ENCODE results near the gene CD83. TPM values are rescaled to one million over a fixed set of nuclear protein-coding genes. Genes with fewer than 3 reads are reported as not detected.
A peak's percentile ranks its signal among the peaks of the same experiment; 100 is the strongest.

CD83 gene
- total RNA-seq, 1 experiment from 2014 or later = 2.9 TPM

DNA sequence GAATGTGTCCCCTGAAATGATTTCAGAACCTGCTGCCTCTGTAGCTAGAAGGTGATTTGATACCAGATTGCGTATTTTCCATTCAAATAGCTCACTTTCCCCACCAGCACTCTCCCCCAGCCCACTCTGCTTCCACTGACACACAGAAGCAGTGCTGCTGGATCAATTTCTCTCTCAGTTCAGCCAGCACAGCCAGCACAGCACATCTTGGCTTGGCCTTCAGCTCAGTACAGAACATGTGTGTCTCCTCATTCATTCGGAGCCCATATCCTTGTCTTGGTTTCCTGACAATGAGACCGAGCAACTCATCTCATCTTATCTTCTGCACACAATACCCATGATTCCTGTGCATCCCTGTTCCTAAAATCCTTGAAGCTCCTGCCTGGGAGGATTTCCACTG lies 33.8 kb upstream of the CD83 start:
- Histone ChIP-seq H3K4me3 (ENCODE audit: insufficient read depth, low read depth, low read length) (no peak overlapping the region), H3K36me3 (replicated peaks; ENCODE audit: control insufficient read depth, insufficient read depth, low read length) (no peaks in the 10 kb centered on the region), H3K27me3 (ENCODE audit: control insufficient read depth, insufficient read depth, low read length) (no peaks in the 10 kb centered on the region)
- no peak for DNase-seq

GRCh38 chr6:14084388-14084787 lies 33.2 kb upstream of the CD83 start:
- Histone ChIP-seq H3K27me3 (ENCODE audit: control insufficient read depth, insufficient read depth, low read length) (no peaks in the 10 kb centered on the region), H3K4me3 (ENCODE audit: insufficient read depth, low read depth, low read length) (no peak overlapping the region), H3K36me3 (replicated peaks; ENCODE audit: control insufficient read depth, insufficient read depth, low read length) (no peaks in the 10 kb centered on the region)
- no peak for DNase-seq

DNA sequence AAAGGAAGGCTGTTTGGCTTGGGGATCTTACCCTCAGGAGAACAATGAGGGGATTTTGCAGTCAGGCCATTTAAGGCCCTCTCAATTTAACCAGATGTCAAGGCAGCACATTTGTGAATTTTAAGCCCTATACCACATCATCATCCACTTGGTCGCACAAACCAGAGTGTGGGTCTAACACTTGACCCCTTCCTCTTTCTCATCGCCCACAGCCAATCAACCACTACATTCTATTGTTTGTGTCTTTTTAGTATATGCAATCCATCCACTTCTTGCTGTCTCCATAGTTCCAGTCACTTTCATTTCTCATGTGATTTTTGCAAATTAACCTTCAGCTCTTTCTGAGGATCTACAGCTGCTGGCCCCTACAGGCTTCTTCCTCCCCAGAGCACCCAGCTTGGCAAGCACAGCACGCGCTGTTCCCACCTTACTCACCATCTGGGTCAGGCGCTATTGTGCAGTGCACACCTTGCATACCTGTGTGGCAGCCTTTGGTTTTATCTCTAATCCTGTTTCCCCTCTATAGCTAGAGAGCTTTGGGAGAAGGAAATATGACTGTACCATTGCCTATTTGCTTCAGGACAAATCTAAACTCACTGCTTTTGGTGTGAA lies 32.3 kb upstream of the CD83 start:
- Histone ChIP-seq H3K36me3 (replicated peaks; ENCODE audit: control insufficient read depth, insufficient read depth, low read length) (no peaks in the 10 kb centered on the region), H3K27me3 (ENCODE audit: control insufficient read depth, insufficient read depth, low read length) (no peaks in the 10 kb centered on the region), H3K4me3 (ENCODE audit: insufficient read depth, low read depth, low read length) (no peak overlapping the region)
- DNase-seq = no peak

DNA sequence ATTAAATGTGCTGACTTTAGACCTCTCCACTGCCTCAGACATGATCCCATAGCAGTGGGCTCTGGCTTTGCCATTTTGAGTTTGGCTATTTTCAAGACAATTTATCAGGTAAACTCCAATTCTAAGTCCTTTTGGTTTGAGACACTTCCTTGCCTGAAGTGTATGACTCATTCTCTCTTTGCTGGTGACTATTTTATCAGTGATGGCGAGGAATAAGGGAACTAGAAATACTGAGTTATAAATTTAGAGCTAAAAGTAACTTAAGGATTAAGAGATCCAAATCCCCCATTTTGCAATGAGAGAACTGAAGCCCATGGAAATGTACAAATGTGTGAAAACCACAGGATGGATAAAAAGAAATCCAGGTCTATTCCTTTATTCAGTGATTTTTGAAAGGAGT lies 30.9 kb upstream of the CD83 start:
- Histone ChIP-seq H3K4me3 (ENCODE audit: insufficient read depth, low read depth, low read length) (no peak overlapping the region), H3K27me3 (ENCODE audit: control insufficient read depth, insufficient read depth, low read length) (no peaks in the 10 kb centered on the region), H3K36me3 (replicated peaks; ENCODE audit: control insufficient read depth, insufficient read depth, low read length) (no peaks in the 10 kb centered on the region)
- no peak for DNase-seq

GRCh38 chr6:14088600-14089192 lies 28.9 kb upstream of the CD83 start:
- no peaks in the 10 kb centered on the region for H3K36me3 ChIP-seq (replicated peaks; ENCODE audit: control insufficient read depth, insufficient read depth, low read length)
- no peaks in the 10 kb centered on the region for H3K27me3 ChIP-seq (ENCODE audit: control insufficient read depth, insufficient read depth, low read length)
- DNase-seq = peak; percentile 39
- H3K4me3 ChIP-seq (ENCODE audit: insufficient read depth, low read depth, low read length) = no peak overlapping the region

GRCh38 chr6:14089224-14089623 lies 28.3 kb upstream of the CD83 start:
- Histone ChIP-seq H3K36me3 (replicated peaks; ENCODE audit: control insufficient read depth, insufficient read depth, low read length) (no peaks in the 10 kb centered on the region), H3K4me3 (ENCODE audit: insufficient read depth, low read depth, low read length) (no peak overlapping the region), H3K27me3 (ENCODE audit: control insufficient read depth, insufficient read depth, low read length) (no peaks in the 10 kb centered on the region)
- DNase-seq = no peak

- no peaks in the 10 kb centered on the region for H3K36me3 ChIP-seq (replicated peaks; ENCODE audit: control insufficient read depth, insufficient read depth, low read length)
- no peak overlapping the region for H3K4me3 ChIP-seq (ENCODE audit: insufficient read depth, low read depth, low read length)
- DNase-seq = no peak
- no peaks in the 10 kb centered on the region for H3K27me3 ChIP-seq (ENCODE audit: control insufficient read depth, insufficient read depth, low read length)
Observed at GRCh38 chr6:14091339-14091978, 26.1 kb upstream of the CD83 start.

DNA sequence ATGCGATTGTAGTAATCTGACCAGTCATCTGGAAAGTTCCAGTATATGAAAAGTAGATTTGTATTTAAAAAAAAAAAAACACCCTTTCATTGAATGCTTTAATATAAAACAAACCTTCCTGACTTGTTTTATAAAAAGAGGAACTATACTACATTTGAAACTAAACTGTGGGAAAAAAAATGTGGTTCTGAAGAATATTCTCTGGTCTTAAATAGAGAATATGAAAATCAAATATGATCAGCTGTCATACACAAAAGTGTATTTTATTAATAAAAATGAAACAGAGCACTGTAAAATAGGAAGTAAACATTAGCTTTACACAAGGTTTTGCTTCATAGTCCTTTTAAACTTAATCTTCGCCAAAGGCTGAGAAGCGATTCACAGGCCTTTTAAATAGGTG lies 25.3 kb upstream of the CD83 start:
- H3K4me3 ChIP-seq (ENCODE audit: insufficient read depth, low read depth, low read length) = no peak overlapping the region
- DNase-seq = no peak
- H3K36me3 ChIP-seq (replicated peaks; ENCODE audit: control insufficient read depth, insufficient read depth, low read length) = no peaks in the 10 kb centered on the region
- H3K27me3 ChIP-seq (ENCODE audit: control insufficient read depth, insufficient read depth, low read length) = no peaks in the 10 kb centered on the region

DNA sequence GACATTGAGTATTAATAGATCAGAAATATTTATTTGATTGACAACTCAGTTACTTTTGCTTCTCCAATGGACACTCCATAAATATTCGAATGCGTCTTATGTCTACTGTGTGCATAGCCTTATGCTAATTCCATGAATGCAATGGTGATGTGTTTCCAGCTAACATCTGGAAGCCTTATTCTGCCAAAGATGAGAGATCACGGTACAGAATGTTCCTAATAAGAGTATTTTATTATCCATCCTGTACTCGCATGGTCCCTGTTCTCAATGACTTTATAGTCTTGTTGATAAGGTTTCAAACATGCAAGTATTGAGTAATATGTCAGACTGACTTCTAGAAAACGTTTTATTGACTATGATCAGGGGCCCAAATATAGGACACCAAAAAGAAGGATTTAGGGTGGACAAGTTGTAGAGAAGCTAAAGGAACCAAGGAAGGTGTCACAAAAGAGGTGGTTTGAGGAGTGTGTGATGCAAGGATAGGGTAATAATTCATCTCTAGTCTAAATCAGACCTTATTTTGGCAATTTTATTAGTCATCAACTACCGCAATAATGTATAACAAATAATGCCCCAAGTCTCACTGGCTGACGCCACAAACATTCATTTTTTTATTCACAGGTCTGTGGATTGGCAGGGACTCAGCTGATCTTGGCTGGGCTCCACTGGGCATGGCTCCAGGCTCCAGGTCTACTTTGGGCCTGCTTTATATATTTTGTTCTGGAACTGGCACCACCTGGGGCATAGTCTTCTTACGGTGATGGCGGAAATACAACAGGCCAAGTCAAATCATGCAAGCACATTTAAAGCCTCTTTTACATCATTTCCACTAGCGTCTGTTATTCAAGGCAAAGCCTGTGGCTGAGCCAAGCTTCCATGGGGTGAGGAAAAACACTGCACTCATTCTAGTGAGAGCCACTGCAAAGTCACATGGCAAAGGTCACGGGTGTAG lies 24.5 kb upstream of the CD83 start:
- no peaks in the 10 kb centered on the region for H3K27me3 ChIP-seq (ENCODE audit: control insufficient read depth, insufficient read depth, low read length)
- no peaks in the 10 kb centered on the region for H3K36me3 ChIP-seq (replicated peaks; ENCODE audit: control insufficient read depth, insufficient read depth, low read length)
- no peak overlapping the region for H3K4me3 ChIP-seq (ENCODE audit: insufficient read depth, low read depth, low read length)
- DNase-seq = no peak

DNA sequence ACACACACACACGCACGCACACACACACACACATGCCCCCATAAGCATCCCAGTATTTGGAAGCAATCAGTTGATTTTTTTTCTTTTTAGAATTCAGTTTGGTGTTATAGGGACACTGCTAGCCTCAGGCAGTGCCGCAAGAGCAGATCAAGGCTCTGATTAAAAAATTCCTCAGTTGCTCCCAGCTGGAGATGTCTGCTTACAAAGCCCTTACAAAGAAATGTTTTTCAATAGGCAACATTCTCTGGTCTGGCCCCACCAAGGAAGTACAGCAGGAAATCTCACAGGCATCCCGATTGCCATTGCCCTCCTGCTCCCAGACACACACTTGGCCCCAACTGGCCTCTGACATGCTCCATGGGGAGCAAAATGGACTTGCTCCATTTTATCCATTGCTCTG lies 22.9 kb upstream of the CD83 start:
- no peak overlapping the region for H3K4me3 ChIP-seq (ENCODE audit: insufficient read depth, low read depth, low read length)
- H3K27me3 ChIP-seq (ENCODE audit: control insufficient read depth, insufficient read depth, low read length) = no peaks in the 10 kb centered on the region
- no peak for DNase-seq
- H3K36me3 ChIP-seq (replicated peaks; ENCODE audit: control insufficient read depth, insufficient read depth, low read length) = no peaks in the 10 kb centered on the region

GRCh38 chr6:14095437-14095836 lies 22.1 kb upstream of the CD83 start:
- no peak for DNase-seq
- Histone ChIP-seq H3K4me3 (ENCODE audit: insufficient read depth, low read depth, low read length) (no peak overlapping the region), H3K36me3 (replicated peaks; ENCODE audit: control insufficient read depth, insufficient read depth, low read length) (no peaks in the 10 kb centered on the region), H3K27me3 (ENCODE audit: control insufficient read depth, insufficient read depth, low read length) (no peaks in the 10 kb centered on the region)

DNA sequence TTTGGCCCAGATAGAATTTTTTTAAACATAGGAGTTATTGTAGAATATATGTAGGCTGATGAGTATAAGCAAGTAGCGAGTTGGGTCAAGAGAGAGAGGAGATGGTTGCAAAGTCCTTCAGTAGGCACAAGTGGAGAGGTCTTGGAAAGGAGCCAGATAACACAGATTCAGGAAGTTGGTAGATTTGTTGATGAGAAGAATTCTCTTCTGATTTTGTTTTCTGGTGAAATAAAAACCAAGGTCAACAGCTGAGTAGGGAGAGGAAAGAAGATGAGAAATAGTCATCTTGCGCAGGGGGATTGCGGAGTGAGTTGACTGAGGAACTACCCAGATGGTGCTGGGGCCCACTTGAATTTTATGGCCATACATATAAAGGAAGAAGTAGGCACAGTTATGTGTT lies 17.4 kb upstream of the CD83 start:
- H3K27me3 ChIP-seq (ENCODE audit: control insufficient read depth, insufficient read depth, low read length) = no peaks in the 10 kb centered on the region
- no peak for DNase-seq
- H3K36me3 ChIP-seq (replicated peaks; ENCODE audit: control insufficient read depth, insufficient read depth, low read length) = no peaks in the 10 kb centered on the region
- no peak overlapping the region for H3K4me3 ChIP-seq (ENCODE audit: insufficient read depth, low read depth, low read length)

- DNase-seq = no peak
- Histone ChIP-seq H3K27me3 (ENCODE audit: control insufficient read depth, insufficient read depth, low read length) (no peaks in the 10 kb centered on the region), H3K36me3 (replicated peaks; ENCODE audit: control insufficient read depth, insufficient read depth, low read length) (no peaks in the 10 kb centered on the region), H3K4me3 (ENCODE audit: insufficient read depth, low read depth, low read length) (no peak overlapping the region)
Observed at GRCh38 chr6:14100966-14101365, 16.6 kb upstream of the CD83 start.

- H3K4me3 ChIP-seq (ENCODE audit: insufficient read depth, low read depth, low read length) = no peak overlapping the region
- no peak for DNase-seq
- H3K36me3 ChIP-seq (replicated peaks; ENCODE audit: control insufficient read depth, insufficient read depth, low read length) = no peaks in the 10 kb centered on the region
- no peaks in the 10 kb centered on the region for H3K27me3 ChIP-seq (ENCODE audit: control insufficient read depth, insufficient read depth, low read length)
Observed at GRCh38 chr6:14102383-14102782, 15.2 kb upstream of the CD83 start.

GRCh38 chr6:14105547-14105946 lies 12.0 kb upstream of the CD83 start:
- no peaks in the 10 kb centered on the region for H3K27me3 ChIP-seq (ENCODE audit: control insufficient read depth, insufficient read depth, low read length)
- no peaks in the 10 kb centered on the region for H3K36me3 ChIP-seq (replicated peaks; ENCODE audit: control insufficient read depth, insufficient read depth, low read length)
- DNase-seq = no peak
- no peak overlapping the region for H3K4me3 ChIP-seq (ENCODE audit: insufficient read depth, low read depth, low read length)

Measured in H7 (cell line).